K562 (cell line): ENCODE measurements around the gene UBE2V1.
A peak's percentile ranks its signal among the peaks of the same experiment; 100 is the strongest.

ENCODE experiments used
- FOXM1 ChIP-seq, 2 experiments: fragments of 450-650 bp in 1 of 2; sonication (generic) in 1 of 2; formaldehyde crosslinking in 1 of 2; IDR thresholded peaks; 2 replicates each; pipeline versions ENCODE4 v1.6.1 to v1.9.0; 2017 to 2022; ENCODE audit warnings: low read depth in 2 of 2, mild to moderate bottlenecking in 2 of 2, missing genetic modification reagents in 1 of 2, moderate library complexity in 1 of 2
- ZNF507 ChIP-seq: conservative IDR thresholded peaks from 2 replicates; pipeline ENCODE4 v1.6.1; 2017; ENCODE audit warnings: missing genetic modification characterization, missing compliant biosample characterization
- ZNF696 ChIP-seq: fragments of 250-450 bp; sonication (Bioruptor Pico); conservative IDR thresholded peaks from 2 replicates; pipeline ENCODE4 v1.4.0; 2020; ENCODE audit warnings: mild to moderate bottlenecking, moderate library complexity
- TF ChIP-seq, protein P1 (sequence below), 2 experiments: fragments of 450-650 bp; formaldehyde crosslinking in 1 of 2; IDR thresholded peaks; 2 replicates each; pipeline versions ENCODE4 v1.4.0 to v1.6.1; 2014 to 2020; ENCODE audit warnings: mild to moderate bottlenecking in 2 of 2, borderline replicate concordance in 1 of 2, low read depth in 1 of 2

DNA sequence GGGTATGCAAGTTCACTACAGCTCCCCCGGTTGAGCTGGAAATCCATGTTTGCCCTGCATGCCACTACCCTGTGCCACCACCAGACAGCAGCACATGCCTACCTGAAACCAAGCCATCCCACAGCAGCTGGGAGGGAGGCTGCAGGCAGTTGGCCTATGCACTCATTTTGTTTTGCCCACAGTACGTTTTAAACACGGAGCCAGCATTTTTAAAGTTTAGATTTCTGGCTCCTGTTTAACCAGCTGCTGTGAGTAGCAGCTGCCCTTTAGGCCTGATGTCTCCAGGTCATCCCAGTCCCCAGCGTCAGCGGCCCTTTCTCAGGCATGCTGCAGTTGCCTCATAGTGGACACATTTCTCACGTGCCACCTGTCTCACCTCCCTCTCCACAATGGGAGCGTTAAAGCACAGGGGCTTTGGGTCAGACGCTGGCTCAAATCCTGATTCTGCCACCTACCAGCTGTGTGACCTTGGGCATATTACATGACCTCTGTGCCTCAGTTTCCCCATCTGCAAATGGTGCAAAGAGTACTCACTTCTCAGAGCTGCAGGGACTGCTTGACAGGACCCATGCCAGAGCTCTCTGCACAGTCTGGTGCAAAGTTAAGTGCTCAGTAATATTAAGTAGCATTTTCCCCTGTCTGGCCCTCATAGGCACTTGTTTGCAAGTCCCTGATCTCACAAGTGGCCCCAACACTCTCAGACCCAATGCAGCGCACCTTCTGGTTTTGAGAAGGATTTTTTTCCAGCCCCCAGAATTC is 8.2 kb upstream of the UBE2V1 start:
- no peak for TF ChIP-seq FOXM1 (IDR thresholded peaks at IDR 0.05; ENCODE audit: low read depth)
- no peak for TF ChIP-seq FOXM1 (CRISPR knock-in tag; IDR thresholded peaks at IDR 0.05; ENCODE audit: low read depth)
- TF ChIP-seq, protein P1, sequence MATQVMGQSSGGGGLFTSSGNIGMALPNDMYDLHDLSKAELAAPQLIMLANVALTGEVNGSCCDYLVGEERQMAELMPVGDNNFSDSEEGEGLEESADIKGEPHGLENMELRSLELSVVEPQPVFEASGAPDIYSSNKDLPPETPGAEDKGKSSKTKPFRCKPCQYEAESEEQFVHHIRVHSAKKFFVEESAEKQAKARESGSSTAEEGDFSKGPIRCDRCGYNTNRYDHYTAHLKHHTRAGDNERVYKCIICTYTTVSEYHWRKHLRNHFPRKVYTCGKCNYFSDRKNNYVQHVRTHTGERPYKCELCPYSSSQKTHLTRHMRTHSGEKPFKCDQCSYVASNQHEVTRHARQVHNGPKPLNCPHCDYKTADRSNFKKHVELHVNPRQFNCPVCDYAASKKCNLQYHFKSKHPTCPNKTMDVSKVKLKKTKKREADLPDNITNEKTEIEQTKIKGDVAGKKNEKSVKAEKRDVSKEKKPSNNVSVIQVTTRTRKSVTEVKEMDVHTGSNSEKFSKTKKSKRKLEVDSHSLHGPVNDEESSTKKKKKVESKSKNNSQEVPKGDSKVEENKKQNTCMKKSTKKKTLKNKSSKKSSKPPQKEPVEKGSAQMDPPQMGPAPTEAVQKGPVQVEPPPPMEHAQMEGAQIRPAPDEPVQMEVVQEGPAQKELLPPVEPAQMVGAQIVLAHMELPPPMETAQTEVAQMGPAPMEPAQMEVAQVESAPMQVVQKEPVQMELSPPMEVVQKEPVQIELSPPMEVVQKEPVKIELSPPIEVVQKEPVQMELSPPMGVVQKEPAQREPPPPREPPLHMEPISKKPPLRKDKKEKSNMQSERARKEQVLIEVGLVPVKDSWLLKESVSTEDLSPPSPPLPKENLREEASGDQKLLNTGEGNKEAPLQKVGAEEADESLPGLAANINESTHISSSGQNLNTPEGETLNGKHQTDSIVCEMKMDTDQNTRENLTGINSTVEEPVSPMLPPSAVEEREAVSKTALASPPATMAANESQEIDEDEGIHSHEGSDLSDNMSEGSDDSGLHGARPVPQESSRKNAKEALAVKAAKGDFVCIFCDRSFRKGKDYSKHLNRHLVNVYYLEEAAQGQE (IDR thresholded peaks at IDR 0.05; ENCODE audit: borderline replicate concordance) = peak; percentile 48; the same call in 1 of the 2 replicates
- TF ChIP-seq, protein P1 (CRISPR knock-in tag; IDR thresholded peaks at IDR 0.05; ENCODE audit: low read depth) = no peak
- no peak for TF ChIP-seq ZNF696 (CRISPR knock-in tag)
- TF ChIP-seq ZNF507 (tag) = no peak
